Parathyroid adenoma (tissue), 2 donors: Measurements from ENCODE around the gene DLG2.

Source experiments
- H2AFZ ChIP-seq: fragments of 300-600 bp; sonication (generic); one replicate; pipeline ENCODE4 v1.7.0; 2017; ENCODE audit warnings: antibody characterized with exemption, mild to moderate bottlenecking
- H3K27ac ChIP-seq: fragments of 300-600 bp; sonication (generic); one replicate; pipeline ENCODE4 v1.7.0; 2017
- H3K27me3 ChIP-seq: fragments of 300-600 bp; sonication (generic); one replicate; pipeline ENCODE4 v1.7.0; 2017; ENCODE audit warnings: low read length; ENCODE audit not compliant: control insufficient read depth, insufficient read depth
- H3K36me3 ChIP-seq: fragments of 300-600 bp; sonication (generic); one replicate; pipeline ENCODE4 v1.7.0; 2017; ENCODE audit warnings: low read length; ENCODE audit not compliant: control insufficient read depth, insufficient read depth
- H3K4me1 ChIP-seq: fragments of 300-600 bp; sonication (generic); one replicate; pipeline ENCODE4 v1.7.0; 2017; ENCODE audit warnings: control low read depth
- H3K4me2 ChIP-seq: fragments of 300-600 bp; sonication (generic); one replicate; pipeline ENCODE4 v1.7.0; 2017; ENCODE audit warnings: low read length
- H3K4me3 ChIP-seq: fragments of 300-600 bp; sonication (generic); one replicate; pipeline ENCODE4 v1.7.0; 2017; ENCODE audit warnings: low read depth, low read length
- H3K79me2 ChIP-seq: fragments of 300-600 bp; sonication (generic); one replicate; pipeline ENCODE4 v1.7.0; 2017; ENCODE audit warnings: control low read depth
- H3K9ac ChIP-seq: fragments of 300-600 bp; sonication (generic); one replicate; pipeline ENCODE4 v1.7.0; 2017; ENCODE audit warnings: mild to moderate bottlenecking
- H3K9me3 ChIP-seq: fragments of 300-600 bp; sonication (generic); one replicate; pipeline ENCODE4 v1.7.0; 2017; ENCODE audit warnings: low read length; ENCODE audit not compliant: control insufficient read depth
- TF ChIP-seq, protein P1 (sequence below): fragments of 300-600 bp; sonication (generic); IDR thresholded peaks from one replicate; pipeline ENCODE4 v1.7.0; 2017; ENCODE audit warnings: antibody characterized with exemption, mild to moderate bottlenecking
- donor health status: primary hyperparathyroidism.

DLG2 gene

DNA sequence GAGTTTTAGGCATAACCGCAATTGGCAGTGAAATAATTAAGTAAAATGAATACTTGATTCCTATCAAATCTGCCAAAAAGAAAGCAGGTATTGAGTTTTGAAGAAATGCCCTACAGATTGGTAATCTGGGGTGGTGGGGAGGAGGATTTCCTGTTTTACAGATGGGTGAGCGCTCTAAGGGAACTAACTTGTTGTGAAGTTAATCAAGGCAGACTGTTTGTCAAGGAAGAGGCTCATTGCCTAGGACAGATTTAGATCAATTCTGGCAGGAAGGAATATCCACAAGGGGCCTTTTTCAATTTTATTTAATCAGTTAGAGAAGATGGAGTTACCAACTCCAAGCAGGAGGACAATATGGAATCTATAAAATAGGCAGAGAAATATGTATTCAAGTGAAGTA, 2069.5 kb downstream of the DLG2 start:
- no peak overlapping the region for H3K4me3 ChIP-seq
- no peak overlapping the region for H3K4me2 ChIP-seq
- H3K9ac ChIP-seq = no peak overlapping the region
- H3K4me1 ChIP-seq = no peaks in the 10 kb centered on the region
- no peaks in the 10 kb centered on the region for H3K27me3 ChIP-seq
- no peak overlapping the region for H2AFZ ChIP-seq
- H3K79me2 ChIP-seq = no peaks in the 10 kb centered on the region
- H3K9me3 ChIP-seq = no peaks in the 10 kb centered on the region
- no peak overlapping the region for H3K27ac ChIP-seq
- no peaks in the 10 kb centered on the region for H3K36me3 ChIP-seq
- TF ChIP-seq, protein P1, sequence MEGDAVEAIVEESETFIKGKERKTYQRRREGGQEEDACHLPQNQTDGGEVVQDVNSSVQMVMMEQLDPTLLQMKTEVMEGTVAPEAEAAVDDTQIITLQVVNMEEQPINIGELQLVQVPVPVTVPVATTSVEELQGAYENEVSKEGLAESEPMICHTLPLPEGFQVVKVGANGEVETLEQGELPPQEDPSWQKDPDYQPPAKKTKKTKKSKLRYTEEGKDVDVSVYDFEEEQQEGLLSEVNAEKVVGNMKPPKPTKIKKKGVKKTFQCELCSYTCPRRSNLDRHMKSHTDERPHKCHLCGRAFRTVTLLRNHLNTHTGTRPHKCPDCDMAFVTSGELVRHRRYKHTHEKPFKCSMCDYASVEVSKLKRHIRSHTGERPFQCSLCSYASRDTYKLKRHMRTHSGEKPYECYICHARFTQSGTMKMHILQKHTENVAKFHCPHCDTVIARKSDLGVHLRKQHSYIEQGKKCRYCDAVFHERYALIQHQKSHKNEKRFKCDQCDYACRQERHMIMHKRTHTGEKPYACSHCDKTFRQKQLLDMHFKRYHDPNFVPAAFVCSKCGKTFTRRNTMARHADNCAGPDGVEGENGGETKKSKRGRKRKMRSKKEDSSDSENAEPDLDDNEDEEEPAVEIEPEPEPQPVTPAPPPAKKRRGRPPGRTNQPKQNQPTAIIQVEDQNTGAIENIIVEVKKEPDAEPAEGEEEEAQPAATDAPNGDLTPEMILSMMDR = no peak

DNA sequence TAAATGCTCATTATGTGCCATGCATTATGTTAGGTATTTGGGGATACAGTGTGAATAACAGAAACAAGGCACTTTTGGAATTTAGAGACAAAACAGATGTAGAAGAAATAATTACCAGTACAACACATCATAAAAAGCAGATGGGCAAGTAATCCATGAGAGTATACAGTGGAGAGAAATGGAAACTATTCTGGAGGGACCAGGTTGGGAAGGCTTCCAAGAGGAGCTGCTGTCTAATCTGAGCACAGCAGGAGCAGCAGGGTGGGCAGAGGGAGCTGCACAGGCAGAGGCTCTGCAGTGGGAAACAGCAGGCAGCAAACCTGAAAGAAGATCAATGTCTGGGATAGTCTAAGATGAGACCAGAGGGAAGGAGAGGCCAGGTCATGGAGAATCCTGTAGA, 2072.3 kb downstream of the DLG2 start:
- Histone ChIP-seq H3K79me2 (no peaks in the 10 kb centered on the region), H3K36me3 (no peaks in the 10 kb centered on the region), H3K4me1 (no peaks in the 10 kb centered on the region), H3K9me3 (no peaks in the 10 kb centered on the region), H3K27ac (no peak overlapping the region), H3K9ac (no peak overlapping the region), H3K4me3 (no peak overlapping the region), H3K27me3 (no peaks in the 10 kb centered on the region), H3K4me2 (no peak overlapping the region), H2AFZ (no peak overlapping the region)
- TF ChIP-seq, protein P1 = no peak

DNA sequence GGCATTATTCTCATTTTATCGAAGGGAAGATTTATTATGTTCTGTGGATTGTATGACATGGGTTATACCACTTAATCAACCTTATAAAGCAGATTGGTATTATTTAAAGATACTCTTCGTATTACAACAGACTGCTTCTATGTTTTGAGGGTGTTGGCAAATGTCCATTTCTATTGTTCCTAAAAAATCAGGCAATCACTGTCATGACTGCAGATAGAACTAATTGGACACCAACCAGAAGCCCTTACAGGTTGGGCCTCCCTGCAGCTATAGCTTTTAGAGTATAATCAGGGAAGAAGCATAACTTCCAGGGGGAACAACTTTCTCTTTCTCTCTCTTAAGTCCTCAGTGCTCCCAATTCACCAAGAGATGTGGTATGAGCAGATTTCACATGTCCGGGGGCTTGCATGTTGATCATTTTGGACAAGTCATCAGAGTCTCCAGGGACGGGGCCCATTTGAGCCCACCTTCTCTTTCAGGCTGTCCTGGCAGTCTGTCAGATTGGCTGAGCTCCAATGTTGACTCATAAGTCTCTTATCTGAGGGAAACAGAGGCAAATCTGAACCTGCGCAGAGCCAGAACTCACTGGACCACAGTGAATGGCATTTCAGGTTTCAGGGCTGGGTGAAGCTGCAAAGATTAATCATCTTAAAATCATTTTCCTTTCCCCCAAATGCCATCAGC, 2077.0 kb downstream of the DLG2 start:
- Histone ChIP-seq H2AFZ (no peak overlapping the region), H3K4me2 (no peak overlapping the region), H3K4me3 (no peak overlapping the region), H3K27me3 (no peaks in the 10 kb centered on the region), H3K36me3 (no peaks in the 10 kb centered on the region), H3K27ac (no peak overlapping the region), H3K9ac (no peak overlapping the region), H3K9me3 (no peaks in the 10 kb centered on the region), H3K4me1 (no peaks in the 10 kb centered on the region), H3K79me2 (no peaks in the 10 kb centered on the region)
- TF ChIP-seq, protein P1 = no peak

GRCh38 chr11:83546368-83546767, 2080.8 kb downstream of the DLG2 start:
- no peak overlapping the region for H2AFZ ChIP-seq
- no peaks in the 10 kb centered on the region for H3K4me1 ChIP-seq
- H3K27me3 ChIP-seq = no peaks in the 10 kb centered on the region
- H3K9ac ChIP-seq = no peak overlapping the region
- no peaks in the 10 kb centered on the region for H3K9me3 ChIP-seq
- no peak overlapping the region for H3K27ac ChIP-seq
- no peak overlapping the region for H3K4me2 ChIP-seq
- TF ChIP-seq, protein P1 = no peak
- H3K36me3 ChIP-seq = no peaks in the 10 kb centered on the region
- H3K4me3 ChIP-seq = no peak overlapping the region
- no peaks in the 10 kb centered on the region for H3K79me2 ChIP-seq
